CD8-positive, alpha-beta memory T cell (primary cell): Measurements from ENCODE around the gene TPM3. TPM values are rescaled to one million over a fixed set of nuclear protein-coding genes. Genes with fewer than 3 reads are reported as not detected.
"Not testable (repeated sequence)": the region's sequence is repeated elsewhere in the genome, so short reads cannot be mapped to it uniquely, and the experiment has no call there.

ENCODE experiments used
- CTCF ChIA-PET: fragments of 350-600 bp; sonication (Branson Sonifier 250); formaldehyde crosslinking; loops from one replicate; lab custom pipeline; 2021; ENCODE audit warnings: antibody characterized with exemption; lab: Charles Lee
- POLR2A ChIA-PET: fragments of 350-600 bp; sonication (Branson Sonifier 250); formaldehyde crosslinking; loops from one replicate; lab custom pipeline; 2021; ENCODE audit warnings: antibody characterized with exemption; lab: Charles Lee
- DNase-seq, 5 donors: peaks; one replicate each; pipeline versions ENCODE4 v3.0.0 to v3.0.0-alpha.2; 2020 to 2022; ENCODE audit warnings: mixed read lengths in 1 of 5
- H3K27ac ChIP-seq: one replicate; pipeline ENCODE4 v1.7.0; 2013; ENCODE audit warnings: low read depth, mild to moderate bottlenecking, low read length, moderate library complexity
- H3K27me3 ChIP-seq: 2 replicates; pipeline ENCODE4 v1.7.0; 2013; ENCODE audit warnings: low read length, mild to moderate bottlenecking; ENCODE audit not compliant: insufficient read depth, poor library complexity, severe bottlenecking
- H3K36me3 ChIP-seq: 2 replicates; pipeline ENCODE4 v1.7.0; 2013; ENCODE audit warnings: mild to moderate bottlenecking, low read length, moderate library complexity; ENCODE audit not compliant: insufficient read depth
- H3K4me1 ChIP-seq: 2 replicates; pipeline ENCODE4 v1.7.0; 2013; ENCODE audit warnings: mild to moderate bottlenecking, low read length, moderate library complexity; ENCODE audit not compliant: insufficient read depth
- H3K4me3 ChIP-seq: 2 replicates; pipeline ENCODE4 v1.7.0; 2013; ENCODE audit warnings: mild to moderate bottlenecking, low read length
- H3K9me3 ChIP-seq: 2 replicates; pipeline ENCODE4 v1.7.0; 2013; ENCODE audit warnings: mild to moderate bottlenecking, low read length
- H3K27ac Mint-ChIP-seq, 8 donors: one replicate each; pipeline ENCODE4 v1.8.0; 2020 to 2021; ENCODE audit warnings: mixed read lengths in 8 of 8, mild to moderate bottlenecking in 6 of 8, inconsistent platforms in 3 of 8, moderate library complexity in 3 of 8
- H3K27me3 Mint-ChIP-seq, 2 donors: one replicate each; pipeline ENCODE4 v1.8.0; 2020 to 2021; ENCODE audit warnings: mixed read lengths in 2 of 2, mild to moderate bottlenecking in 1 of 2, moderate library complexity in 1 of 2
- H3K36me3 Mint-ChIP-seq, 3 donors: one replicate each; pipeline ENCODE4 v1.8.0; 2020 to 2021; ENCODE audit warnings: mixed read lengths in 3 of 3, inconsistent platforms in 1 of 3, mild to moderate bottlenecking in 1 of 3
- H3K4me1 Mint-ChIP-seq, 3 donors: one replicate each; pipeline ENCODE4 v1.8.0; 2020 to 2021; ENCODE audit warnings: mixed read lengths in 3 of 3, inconsistent platforms in 1 of 3, mild to moderate bottlenecking in 1 of 3
- H3K4me3 Mint-ChIP-seq, 7 donors: one replicate each; pipeline ENCODE4 v1.8.0; 2020 to 2021; ENCODE audit warnings: mixed read lengths in 7 of 7, mild to moderate bottlenecking in 6 of 7, moderate library complexity in 4 of 7, inconsistent platforms in 2 of 7
- H3K9me3 Mint-ChIP-seq, 5 donors: one replicate each; pipeline ENCODE4 v1.8.0; 2020 to 2022; ENCODE audit warnings: mixed read lengths in 5 of 5, mild to moderate bottlenecking in 3 of 5, moderate library complexity in 2 of 5, inconsistent platforms in 1 of 5
- polyA plus RNA-seq: library from polyadenylated mRNA; unstranded; fragments of 300-500 nt; fragmentation: Illumina TruSeq; gene quantifications from one replicate; pipeline ENCODE4 v1.2.3, GENCODE V29; 2021
- total RNA-seq, 2 experiments: library from RNA; stranded (reverse); gene quantifications; one replicate each; pipeline ENCODE4 v1.2.3, GENCODE V29; 2021

Gene TPM3
- total and polyA plus RNA-seq, 3 experiments from 2014 or later = 802 to 948 (median 863) TPM

- H3K4me1 ChIP-seq = peaks cover 52% of the 10 kb centered on the region
- peak overlapping the region; percentile 98 for H3K27ac ChIP-seq
- POLR2A ChIA-PET = interaction anchor here (1.3 to 2.6 kb wide), 3 partner anchors 38 to 228 kb away, joined by 3 to 15 read pairs (median 13); partner anchors contain the start of gene RPS27
- H3K4me1 Mint-ChIP-seq = peaks cover 58 to 72% (median 68%) of the 10 kb centered on the region in 3 donors
- DNase-seq = peak in 1 of 5 donors; percentile 7
- H3K27me3 Mint-ChIP-seq = no peaks in the 10 kb centered on the region
- H3K27me3 ChIP-seq = no peaks in the 10 kb centered on the region
- peaks cover 0 to 49% (median 12%) of the 10 kb centered on the region in 3 donors for H3K36me3 Mint-ChIP-seq
- H3K9me3 ChIP-seq = no peaks in the 10 kb centered on the region
- H3K9me3 Mint-ChIP-seq = no peaks in the 10 kb centered on the region
- H3K36me3 ChIP-seq = peaks cover 20% of the 10 kb centered on the region
- peak overlapping the region; percentile 89 to 100 (median 100) for H3K27ac Mint-ChIP-seq
- H3K4me3 Mint-ChIP-seq = peak overlapping the region; percentile 88 to 99 (median 98)
- peak overlapping the region; percentile 91 for H3K4me3 ChIP-seq
- CTCF ChIA-PET = interaction anchor here (1.9 to 2.6 kb wide), 2 partner anchors 20 to 104 kb away, joined by 5 to 8 read pairs; no protein-coding TSS in a partner anchor
Measured at GRCh38 chr1:154219541-154219940, 27.6 kb upstream of the TPM3 start.

- H3K27me3 Mint-ChIP-seq = no peaks in the 10 kb centered on the region
- Histone ChIP-seq H3K27ac (no peak overlapping the region), H3K9me3 (no peaks in the 10 kb centered on the region), H3K4me1 (peaks cover 42% of the 10 kb centered on the region), H3K4me3 (no peak overlapping the region), H3K27me3 (no peaks in the 10 kb centered on the region), H3K36me3 (peaks cover 22% of the 10 kb centered on the region)
- POLR2A ChIA-PET = interaction anchor here (2.6 kb wide), 1 partner anchor 37 kb away, joined by 13 read pairs; no protein-coding TSS in a partner anchor
- H3K9me3 Mint-ChIP-seq = no peaks in the 10 kb centered on the region
- CTCF ChIA-PET = interaction anchor here (0.8 to 2.6 kb wide), 4 partner anchors 19 to 117 kb away, joined by 3 to 8 read pairs (median 4); no protein-coding TSS in a partner anchor
- peaks cover 48 to 63% (median 62%) of the 10 kb centered on the region in 3 donors for H3K4me1 Mint-ChIP-seq
- H3K27ac Mint-ChIP-seq = peak overlapping the region; percentile 28 to 100 (median 99)
- peaks cover under 1 to 55% (median 14%) of the 10 kb centered on the region in 3 donors for H3K36me3 Mint-ChIP-seq
- H3K4me3 Mint-ChIP-seq = peak overlapping the region; percentile 88 to 99 (median 98)
- no peak for DNase-seq
Measured at GRCh38 chr1:154218545-154218944, 26.6 kb upstream of the TPM3 start.

GRCh38 chr1:154213274-154213673 lies 21.4 kb upstream of the TPM3 start:
- Mint-ChIP-seq H3K36me3 (peaks cover 9 to 70% (median 14%) of the 10 kb centered on the region in 3 donors), H3K27me3 (no peaks in the 10 kb centered on the region), H3K9me3 (no peaks in the 10 kb centered on the region), H3K4me3 (peak overlapping the region in 1 of 7 donors; percentile 20), H3K4me1 (peaks cover 15 to 28% (median 18%) of the 10 kb centered on the region in 3 donors), H3K27ac (peak overlapping the region in 1 of 8 donors; percentile 78)
- Histone ChIP-seq H3K36me3 (peaks cover 42% of the 10 kb centered on the region), H3K27ac (no peak overlapping the region), H3K27me3 (no peaks in the 10 kb centered on the region), H3K4me1 (peaks cover 8% of the 10 kb centered on the region), H3K9me3 (no peaks in the 10 kb centered on the region), H3K4me3 (no peak overlapping the region)
- ChIA-PET POLR2A (no interaction called here), CTCF (interaction anchor here (1.3 to 1.7 kb wide), 2 partner anchors 9 to 14 kb away, joined by 3 to 4 read pairs; no protein-coding TSS in a partner anchor)
- DNase-seq = no peak

DNA sequence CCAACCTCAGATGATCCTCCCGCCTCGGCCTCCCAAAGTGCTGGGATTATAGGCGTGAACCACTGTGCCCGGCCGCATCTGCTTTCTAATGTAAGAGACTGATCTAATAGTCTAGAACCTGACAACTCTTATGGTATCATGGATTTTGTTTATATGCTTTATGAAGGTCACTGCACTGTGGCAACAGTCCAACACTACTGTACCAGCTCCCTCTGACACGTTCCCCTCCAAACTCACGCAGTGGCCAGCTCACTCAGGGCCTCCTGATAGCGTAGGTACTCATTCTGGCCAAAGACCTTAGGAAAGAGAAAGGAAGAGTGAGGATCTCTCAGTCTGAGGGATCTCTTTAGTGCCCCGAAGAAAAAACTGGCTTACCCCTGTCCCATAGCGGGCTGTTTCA lies 20.2 kb upstream of the TPM3 start:
- no peaks in the 10 kb centered on the region for H3K9me3 Mint-ChIP-seq
- no peak overlapping the region for H3K4me3 Mint-ChIP-seq
- H3K4me1 Mint-ChIP-seq = peaks cover 6 to 16% (median 7%) of the 10 kb centered on the region in 3 donors
- peaks cover 9 to 67% (median 14%) of the 10 kb centered on the region in 3 donors for H3K36me3 Mint-ChIP-seq
- Histone ChIP-seq H3K4me3 (no peak overlapping the region), H3K9me3 (no peaks in the 10 kb centered on the region), H3K4me1 (no peaks in the 10 kb centered on the region), H3K27me3 (no peaks in the 10 kb centered on the region), H3K36me3 (peaks cover 36% of the 10 kb centered on the region), H3K27ac (no peak overlapping the region)
- ChIA-PET CTCF (no interaction called here), POLR2A (no interaction called here)
- no peaks in the 10 kb centered on the region for H3K27me3 Mint-ChIP-seq
- H3K27ac Mint-ChIP-seq = no peak overlapping the region
- no peak for DNase-seq

- H3K27me3 Mint-ChIP-seq = no peaks in the 10 kb centered on the region
- H3K4me3 ChIP-seq = no peak overlapping the region
- no peaks in the 10 kb centered on the region for H3K27me3 ChIP-seq
- H3K9me3 ChIP-seq = no peaks in the 10 kb centered on the region
- ChIA-PET POLR2A (no interaction called here), CTCF (no interaction called here)
- no peak overlapping the region for H3K4me3 Mint-ChIP-seq
- H3K27ac Mint-ChIP-seq = peak overlapping the region in 4 of 8 donors; percentile 5 to 61 (median 8)
- H3K27ac ChIP-seq = no peak overlapping the region
- H3K4me1 Mint-ChIP-seq = peaks cover 0 to 10% (median 4%) of the 10 kb centered on the region in 3 donors
- no peak for DNase-seq
- peaks cover 51% of the 10 kb centered on the region for H3K36me3 ChIP-seq
- H3K36me3 Mint-ChIP-seq = peaks cover 9 to 74% (median 13%) of the 10 kb centered on the region in 3 donors
- H3K9me3 Mint-ChIP-seq = no peaks in the 10 kb centered on the region
- H3K4me1 ChIP-seq = no peaks in the 10 kb centered on the region
Measured at GRCh38 chr1:154208677-154209388, 16.9 kb upstream of the TPM3 start.

- peaks cover 3 to 58% (median 9%) of the 10 kb centered on the region in 3 donors for H3K36me3 Mint-ChIP-seq
- ChIA-PET CTCF (no interaction called here), POLR2A (no interaction called here)
- H3K4me3 Mint-ChIP-seq = no peak overlapping the region
- H3K27me3 ChIP-seq = no peaks in the 10 kb centered on the region
- H3K27ac ChIP-seq = no peak overlapping the region
- no peak overlapping the region for H3K4me3 ChIP-seq
- no peaks in the 10 kb centered on the region for H3K9me3 Mint-ChIP-seq
- peak overlapping the region in 3 of 8 donors; percentile 25 to 54 (median 32) for H3K27ac Mint-ChIP-seq
- H3K4me1 ChIP-seq = no peaks in the 10 kb centered on the region
- H3K27me3 Mint-ChIP-seq = no peaks in the 10 kb centered on the region
- DNase-seq = no peak
- H3K36me3 ChIP-seq = peaks cover 36% of the 10 kb centered on the region
- H3K9me3 ChIP-seq = no peaks in the 10 kb centered on the region
- peaks cover 0 to 6% (median 4%) of the 10 kb centered on the region in 3 donors for H3K4me1 Mint-ChIP-seq
Measured at GRCh38 chr1:154207262-154207661, 15.4 kb upstream of the TPM3 start.

DNA sequence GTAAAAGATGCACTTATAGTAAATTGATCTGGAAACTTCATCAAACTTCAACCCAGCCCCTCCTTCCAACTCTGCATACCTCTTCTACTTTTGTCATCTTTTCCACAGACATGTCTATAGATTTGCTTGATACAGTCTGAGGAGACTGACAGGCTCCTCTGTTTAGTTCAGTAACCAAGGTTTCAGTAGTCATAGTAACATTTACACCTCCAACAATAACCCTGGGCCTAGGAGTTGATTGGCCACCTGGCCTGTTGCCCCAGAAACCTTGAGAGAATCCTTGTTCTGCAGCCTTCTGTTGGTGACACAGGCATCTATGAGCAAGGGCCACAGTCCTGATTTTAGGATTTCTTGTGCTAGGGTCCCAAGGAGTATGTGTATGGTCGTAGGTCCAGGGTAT lies 14.3 kb upstream of the TPM3 start, which contains the start of gene CFAP141:
Gene CFAP141, minus strand, starts transcription at position 138 of the 400 bp plus-strand sequence. Its CDS starts 26 bp downstream, at position 112.
- Histone ChIP-seq H3K4me3 (no peak within 1 kb of the TSS), H3K4me1 (no peaks in the 10 kb centered on the region), H3K27me3 (no peaks in the 10 kb centered on the region), H3K9me3 (no peaks in the 10 kb centered on the region), H3K36me3 (peaks cover 32% of the 10 kb centered on the region), H3K27ac (no peak within 1 kb of the TSS)
- CTCF ChIA-PET = no interaction called here
- DNase-seq = peak in 1 of 5 donors; percentile 11
- no peaks in the 10 kb centered on the region for H3K27me3 Mint-ChIP-seq
- peaks cover 0 to 6% (median 4%) of the 10 kb centered on the region in 3 donors for H3K4me1 Mint-ChIP-seq
- POLR2A ChIA-PET = no interaction called here
- no peak within 1 kb of the TSS for H3K4me3 Mint-ChIP-seq
- H3K36me3 Mint-ChIP-seq = peaks cover 0 to 49% (median 6%) of the 10 kb centered on the region in 3 donors
- H3K27ac Mint-ChIP-seq = peak within 1 kb of the TSS; percentile 24 to 84 (median 66)
- no peaks in the 10 kb centered on the region for H3K9me3 Mint-ChIP-seq

DNA sequence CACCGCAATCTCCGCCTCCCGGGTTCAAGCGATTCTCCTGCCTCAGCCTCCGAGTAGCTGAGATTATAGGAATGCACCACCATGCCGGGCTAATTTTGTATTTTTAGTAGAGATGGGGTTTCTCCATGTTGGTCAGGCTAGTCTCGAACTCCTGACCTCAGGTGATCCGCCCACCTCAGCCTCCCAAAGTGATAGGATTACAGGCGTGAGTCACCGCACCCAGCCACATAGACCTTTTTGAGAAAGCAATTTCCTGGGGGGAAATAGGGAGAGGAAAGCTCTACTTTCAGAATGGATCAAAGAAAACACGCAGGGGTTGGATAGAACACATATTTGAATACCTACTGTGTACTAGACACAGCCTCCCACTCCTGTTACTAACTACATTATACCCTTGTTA lies 13.9 kb upstream of the TPM3 start:
- H3K4me1 Mint-ChIP-seq, H3K4me1 ChIP-seq, H3K4me3 Mint-ChIP-seq, H3K27me3 Mint-ChIP-seq, POLR2A ChIA-PET, CTCF ChIA-PET, H3K27me3 ChIP-seq, DNase-seq, H3K9me3 ChIP-seq, H3K27ac ChIP-seq, H3K4me3 ChIP-seq, H3K9me3 Mint-ChIP-seq: not testable (repeated sequence)
- H3K27ac Mint-ChIP-seq = peak overlapping the region; percentile 19 to 84 (median 55)
- peaks cover 32% of the 10 kb centered on the region for H3K36me3 ChIP-seq
- peaks cover 0 to 48% (median 6%) of the 10 kb centered on the region in 3 donors for H3K36me3 Mint-ChIP-seq
